ENCODE measurements around the gene COL6A1. TPM values are rescaled to one million over a fixed set of nuclear protein-coding genes. Genes with fewer than 3 reads are reported as not detected.

COL6A1 gene
- total RNA-seq, 1 experiment from 2014 or later = 193 TPM

DNA sequence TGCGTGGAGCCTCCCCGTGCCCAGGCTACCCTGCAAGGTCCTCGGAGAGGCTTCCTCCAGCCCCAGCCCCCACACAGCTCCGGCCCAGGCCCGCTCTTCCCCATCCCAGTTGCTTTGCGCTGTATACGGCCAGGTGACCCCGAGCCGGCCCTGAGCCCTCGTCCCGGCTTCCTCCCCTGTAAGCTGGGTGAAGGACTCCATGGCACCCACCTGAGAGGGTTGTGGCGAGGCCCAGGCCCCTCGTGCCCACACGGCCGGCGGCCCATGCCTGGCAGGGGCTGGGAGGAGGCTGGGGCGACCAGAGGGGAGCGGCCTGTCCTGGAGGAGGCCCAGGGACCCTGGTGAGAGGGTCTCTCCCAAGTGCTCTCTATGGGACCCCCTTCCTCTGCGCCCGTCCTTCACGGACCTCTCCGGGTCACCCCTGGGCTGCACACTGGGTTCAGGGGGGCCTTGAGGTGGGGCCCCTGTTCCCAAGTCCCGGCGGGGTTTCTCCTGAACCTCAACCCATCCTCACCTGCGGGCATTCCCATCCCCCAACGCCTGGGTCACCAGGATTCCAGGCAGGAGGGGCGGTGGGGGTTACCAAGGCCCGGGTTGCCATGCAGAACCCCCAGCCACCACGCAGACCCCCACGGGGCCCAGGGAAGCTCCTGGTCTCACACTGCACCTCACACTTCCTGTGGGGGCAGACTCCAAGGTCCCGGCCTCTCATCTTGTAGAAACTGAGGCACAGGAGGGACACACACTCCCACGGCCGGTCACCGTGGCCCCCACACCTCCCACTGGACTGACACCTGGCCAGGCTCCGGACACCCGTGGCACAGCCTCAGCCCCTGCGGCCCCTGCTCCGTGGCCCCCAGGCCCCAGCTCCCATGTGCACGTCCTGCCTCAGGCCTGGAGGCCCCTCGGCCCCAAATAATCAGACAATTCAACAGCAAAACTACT, 25.2 kb downstream of the COL6A1 start:
- no peak overlapping the region; the same call in 1 of the 2 replicates for H2BK15ac ChIP-seq (ENCODE audit: low read depth, low read length)
- H3K23me2 ChIP-seq (ENCODE audit: insufficient read length, low read depth, low read length, poor library complexity, severe bottlenecking) = no peaks in the 10 kb centered on the region
- no peak overlapping the region for H3K9ac ChIP-seq (ENCODE audit: extremely low read depth, insufficient read length, low read length)
- no peak overlapping the region for H3T11ph ChIP-seq (ENCODE audit: low read length)
- no peaks in the 10 kb centered on the region for H4K20me1 ChIP-seq (ENCODE audit: control insufficient read depth, insufficient read depth, insufficient read length)
- no peak overlapping the region for H3K27ac ChIP-seq (ENCODE audit: insufficient read length, low read depth, low read length)
- WGBS (ENCODE audit: extremely low coverage, insufficient read length, low lambda C conversion rate) = no CpG with 5 or more reads among the region's 40 CpGs
- H3K27me3 ChIP-seq (ENCODE audit: insufficient read depth, low read length) = no peaks in the 10 kb centered on the region
- H3K27ac Mint-ChIP-seq = no peak overlapping the region; a peak in 1 of 7 replicates
- H3K27me3 Mint-ChIP-seq (ENCODE audit: low read depth) = no peaks in the 10 kb centered on the region
- peak; percentile 23 for DNase-seq
- H4K5ac ChIP-seq (ENCODE audit: insufficient read length, low read depth, low read length) = no peak overlapping the region
- H3K79me1 ChIP-seq (ENCODE audit: insufficient read depth, low read depth, low read length, poor library complexity, severe bottlenecking) = no peaks in the 10 kb centered on the region
- no peak overlapping the region for H3K56ac ChIP-seq (ENCODE audit: insufficient read length, low read depth, low read length)
- no peaks in the 10 kb centered on the region for H3K9me3 ChIP-seq (ENCODE audit: control insufficient read depth, low read depth, low read length)
- H3K4me3 Mint-ChIP-seq = no peak overlapping the region
- no peak overlapping the region for H2AFZ ChIP-seq (ENCODE audit: low read length)
- no peak overlapping the region for H2BK5ac ChIP-seq (ENCODE audit: insufficient read length, low read length)
- peaks cover 5 to 8% of the 10 kb centered on the region in 2 experiments; a peak in 4 of 5 replicates for H3K9me3 Mint-ChIP-seq
- H3K4me2 ChIP-seq (ENCODE audit: insufficient read depth, insufficient read length, low read length) = no peak overlapping the region
- H3K4ac ChIP-seq (ENCODE audit: low read depth, low read length) = no peak overlapping the region
- H3K4me1 Mint-ChIP-seq = peaks cover 0 to 2% of the 10 kb centered on the region in 2 experiments; a peak in 1 of 4 replicates
- no peak overlapping the region for H4K8ac ChIP-seq (replicated peaks; ENCODE audit: insufficient read length, low read depth, low read length)
- no peak overlapping the region for H2AK5ac ChIP-seq (ENCODE audit: insufficient read length, low read length)
- no peak overlapping the region; the same call in 1 of the 2 replicates for H3K14ac ChIP-seq (ENCODE audit: insufficient read depth, low read length)
- no peak overlapping the region for H2BK20ac ChIP-seq (ENCODE audit: low read depth, low read length, poor library complexity, severe bottlenecking)
- no peak overlapping the region for H3K23ac ChIP-seq (ENCODE audit: insufficient read length, low read depth, low read length)
- no peaks in the 10 kb centered on the region for H3K79me2 ChIP-seq (ENCODE audit: insufficient read depth, low read length)
- H2BK12ac ChIP-seq (ENCODE audit: insufficient read length, low read depth, low read length) = no peak overlapping the region
- peaks cover 9 to 20% (median 15%) of the 10 kb centered on the region in 3 experiments; a peak in 6 of 7 replicates for H3K36me3 Mint-ChIP-seq (ENCODE audit: insufficient read depth in 1 of 3, low read depth in 3 of 3)
- H3K18ac ChIP-seq (ENCODE audit: insufficient read length, low read depth, low read length) = no peak overlapping the region
- TF ChIP-seq, protein P1, sequence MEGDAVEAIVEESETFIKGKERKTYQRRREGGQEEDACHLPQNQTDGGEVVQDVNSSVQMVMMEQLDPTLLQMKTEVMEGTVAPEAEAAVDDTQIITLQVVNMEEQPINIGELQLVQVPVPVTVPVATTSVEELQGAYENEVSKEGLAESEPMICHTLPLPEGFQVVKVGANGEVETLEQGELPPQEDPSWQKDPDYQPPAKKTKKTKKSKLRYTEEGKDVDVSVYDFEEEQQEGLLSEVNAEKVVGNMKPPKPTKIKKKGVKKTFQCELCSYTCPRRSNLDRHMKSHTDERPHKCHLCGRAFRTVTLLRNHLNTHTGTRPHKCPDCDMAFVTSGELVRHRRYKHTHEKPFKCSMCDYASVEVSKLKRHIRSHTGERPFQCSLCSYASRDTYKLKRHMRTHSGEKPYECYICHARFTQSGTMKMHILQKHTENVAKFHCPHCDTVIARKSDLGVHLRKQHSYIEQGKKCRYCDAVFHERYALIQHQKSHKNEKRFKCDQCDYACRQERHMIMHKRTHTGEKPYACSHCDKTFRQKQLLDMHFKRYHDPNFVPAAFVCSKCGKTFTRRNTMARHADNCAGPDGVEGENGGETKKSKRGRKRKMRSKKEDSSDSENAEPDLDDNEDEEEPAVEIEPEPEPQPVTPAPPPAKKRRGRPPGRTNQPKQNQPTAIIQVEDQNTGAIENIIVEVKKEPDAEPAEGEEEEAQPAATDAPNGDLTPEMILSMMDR (conservative IDR thresholded peaks at IDR 0.05) = no peak
- no peak overlapping the region for H2BK120ac ChIP-seq (ENCODE audit: low read depth, low read length, poor library complexity, severe bottlenecking)
- no peaks in the 10 kb centered on the region for H3K4me1 ChIP-seq (ENCODE audit: insufficient read depth, low read length)
- H4K91ac ChIP-seq (ENCODE audit: insufficient read length, low read depth, low read length) = no peak overlapping the region
